Measurements from ENCODE around the gene NECTIN2.

- TF ChIP-seq REST (IDR thresholded peaks at IDR 0.05; ENCODE audit: low read depth) = no peak
- TF ChIP-seq POLR2A (IDR thresholded peaks at IDR 0.05; ENCODE audit: borderline replicate concordance, extremely low read depth, insufficient read depth, insufficient read length) = no peak
- TF ChIP-seq YY1 (IDR thresholded peaks at IDR 0.05; ENCODE audit: extremely low read depth, insufficient replicate concordance, low read depth, low read length) = no peak
- TF ChIP-seq CTCF (IDR thresholded peaks at IDR 0.05 in 2 of 3, conservative IDR thresholded peaks at IDR 0.05 in 1 of 3; ENCODE audit: borderline replicate concordance in 1 of 3, insufficient read depth in 1 of 3, low read depth in 2 of 3, low read length in 2 of 3) = no peak
- no peak for TF ChIP-seq EZH2 (IDR thresholded peaks at IDR 0.05)
- no peak for TF ChIP-seq POLR2AphosphoS5 (IDR thresholded peaks at IDR 0.05; ENCODE audit: low read depth, low read length)
- no peak for TF ChIP-seq MAX (IDR thresholded peaks at IDR 0.05)
- TF ChIP-seq RAD21 (IDR thresholded peaks at IDR 0.05; ENCODE audit: low read depth) = no peak
- TF ChIP-seq SP1 (IDR thresholded peaks at IDR 0.05; ENCODE audit: low read depth) = no peak
Measured at GRCh38 chr19:44883922-44884321, 37.8 kb downstream of the NECTIN2 start.
